Liver (tissue), 9 donors: ENCODE results near the gene TPK1. TPM values are rescaled to one million over a fixed set of nuclear protein-coding genes. Genes with fewer than 3 reads are reported as not detected.

Experiments
- DNase-seq: peaks from one replicate; pipeline ENCODE4 v3.0.0-alpha.2; 2017; ENCODE audit warnings: low spot score
- H3K27ac ChIP-seq, 2 donors: one replicate each; pipeline ENCODE4 v1.7.0; 2013; ENCODE audit warnings: inconsistent platforms in 2 of 2, low read length in 2 of 2, control low read depth in 1 of 2, low read depth in 1 of 2, mild to moderate bottlenecking in 1 of 2
- H3K27me3 ChIP-seq, 4 donors: one replicate each; pipeline versions ENCODE4 v1.6.1 to v1.7.0; 2013; ENCODE audit warnings: low read length in 3 of 4, inconsistent platforms in 1 of 4, mild to moderate bottlenecking in 1 of 4, moderate library complexity in 1 of 4; ENCODE audit not compliant: control insufficient read depth in 4 of 4, insufficient read depth in 4 of 4
- H3K36me3 ChIP-seq, 4 donors: one replicate each; pipeline versions ENCODE4 v1.6.1 to v1.7.0; 2013; ENCODE audit warnings: low read length in 3 of 4, mild to moderate bottlenecking in 3 of 4, low read depth in 1 of 4, moderate library complexity in 1 of 4; ENCODE audit not compliant: control insufficient read depth in 4 of 4, insufficient read depth in 3 of 4
- H3K4me1 ChIP-seq, 4 donors: one replicate each; pipeline versions ENCODE4 v1.6.1 to v1.7.0; 2013; ENCODE audit warnings: low read length in 3 of 4, mild to moderate bottlenecking in 3 of 4, moderate library complexity in 1 of 4; ENCODE audit not compliant: control insufficient read depth in 4 of 4, insufficient read depth in 4 of 4
- H3K4me3 ChIP-seq, 3 donors: one replicate each; pipeline versions ENCODE4 v1.6.1 to v1.7.0; 2013; ENCODE audit warnings: low read length in 3 of 3, control low read depth in 1 of 3, low read depth in 1 of 3, mild to moderate bottlenecking in 1 of 3
- H3K9ac ChIP-seq, 2 donors: one replicate each; pipeline ENCODE4 v1.7.0; 2013; ENCODE audit warnings: low read length in 2 of 2, mild to moderate bottlenecking in 2 of 2, moderate library complexity in 2 of 2, control low read depth in 1 of 2, low read depth in 1 of 2
- H3K9me3 ChIP-seq, 4 donors: one replicate each; pipeline versions ENCODE4 v1.6.1 to v1.7.0; 2013; ENCODE audit warnings: low read length in 3 of 4; ENCODE audit not compliant: control insufficient read depth in 4 of 4
- CTCF ChIP-seq: fragments of 150-350 bp; IDR thresholded peaks from 2 replicates; pipeline ENCODE4 v1.5.1; 2017; ENCODE audit warnings: improper control_type of control experiment, low read depth, low read length; ENCODE audit not compliant: missing input control
- EGR1 ChIP-seq, 2 donors: IDR thresholded peaks; 2 replicates each; pipeline ENCODE4 v1.6.1; 2016 to 2018; ENCODE audit warnings: antibody characterized with exemption in 2 of 2, low read depth in 2 of 2
- FOXA1 ChIP-seq: IDR thresholded peaks from 2 replicates; pipeline ENCODE4 v1.6.1; 2016; ENCODE audit warnings: antibody characterized with exemption
- FOXA2 ChIP-seq: IDR thresholded peaks from 2 replicates; pipeline ENCODE4 v1.6.1; 2016; ENCODE audit warnings: antibody characterized with exemption
- GABPA ChIP-seq, 2 donors: IDR thresholded peaks in 1 of 2; conservative IDR thresholded peaks in 1 of 2; 2 replicates each; pipeline ENCODE4 v1.6.1; 2016; ENCODE audit warnings: antibody characterized with exemption in 2 of 2, mild to moderate bottlenecking in 1 of 2, moderate library complexity in 1 of 2
- HNF4G ChIP-seq: IDR thresholded peaks from 2 replicates; pipeline ENCODE4 v1.6.1; 2016; ENCODE audit warnings: antibody characterized with exemption
- JUND ChIP-seq, 2 donors: IDR thresholded peaks; 2 replicates each; pipeline ENCODE4 v1.6.1; 2016; ENCODE audit warnings: antibody characterized with exemption in 2 of 2
- NR2F2 ChIP-seq: IDR thresholded peaks from 2 replicates; pipeline ENCODE4 v1.6.1; 2016; ENCODE audit warnings: antibody characterized with exemption
- RAD21 ChIP-seq, 2 donors: IDR thresholded peaks; 2 replicates each; pipeline ENCODE4 v1.6.1; 2016; ENCODE audit warnings: antibody characterized with exemption in 2 of 2, mild to moderate bottlenecking in 2 of 2
- RXRA ChIP-seq, 2 donors: IDR thresholded peaks; 2 replicates each; pipeline ENCODE4 v1.6.1; 2017 to 2018; ENCODE audit warnings: antibody characterized with exemption in 2 of 2, mild to moderate bottlenecking in 1 of 2
- SP1 ChIP-seq: IDR thresholded peaks from 2 replicates; pipeline ENCODE4 v1.6.1; 2018; ENCODE audit warnings: antibody characterized with exemption, mild to moderate bottlenecking
- TAF1 ChIP-seq: conservative IDR thresholded peaks from 2 replicates; pipeline ENCODE4 v1.6.1; 2016; ENCODE audit warnings: antibody characterized with exemption, mild to moderate bottlenecking
- YY1 ChIP-seq: IDR thresholded peaks from 2 replicates; pipeline ENCODE4 v1.6.1; 2016; ENCODE audit warnings: antibody characterized with exemption, mild to moderate bottlenecking
- WGBS: extraction: QIAGEN DNeasy Blood & Tissue Kit; methylation state at CpG from one replicate; pipeline ENCODE4 v1.1.7; 2013; 5-methylcytosine and 5-hydroxymethylcytosine counted together
- polyA plus RNA-seq, 2 donors: library from polyadenylated mRNA; stranded (reverse) in 1 of 2; unstranded in 1 of 2; fragments of 200-250 nt in 1 of 2; fragments of >200 nt in 1 of 2; fragmentation: Nextera tagmentation in 1 of 2; extraction: Ambion mirVana in 1 of 2; gene quantifications; one replicate each; pipeline versions ENCODE4 v1.2.1 to v1.2.3, GENCODE V29; 2013 to 2015
- total RNA-seq, 2 donors: library from RNA; depleted of rRNA; stranded (reverse); fragments of >200 nt; gene quantifications; one replicate each; pipeline ENCODE4 v1.2.3, GENCODE V29; 2014
- TF ChIP-seq, protein P1 (sequence below): IDR thresholded peaks from 2 replicates; pipeline ENCODE4 v1.6.1; 2016; ENCODE audit warnings: antibody characterized with exemption
- TF ChIP-seq, protein P2 (sequence below): IDR thresholded peaks from 2 replicates; pipeline ENCODE4 v1.6.1; 2016; ENCODE audit warnings: antibody characterized with exemption
- donor health status: healthy.
- donor health status: healthy.
- donor health status: healthy.
- donor health status: healthy.
- donor health status: healthy.

The TPK1 gene
- total and polyA plus RNA-seq, 4 donors: 2.2 to 7.5 (median 3.3) TPM

- Histone ChIP-seq H3K27me3 (no peaks in the 10 kb centered on the region), H3K4me1 (no peaks in the 10 kb centered on the region), H3K9me3 (no peaks in the 10 kb centered on the region), H3K27ac (no peak overlapping the region), H3K9ac (no peak overlapping the region), H3K4me3 (no peak overlapping the region), H3K36me3 (no peaks in the 10 kb centered on the region)
- no peak for TF ChIP-seq CTCF
- no peak for TF ChIP-seq RXRA (IDR thresholded peaks at IDR 0.05)
- TF ChIP-seq FOXA2: no peak
- TF ChIP-seq YY1: no peak
- WGBS: 94% methylated on average over 3 of the region's 3 CpGs
- no peak for DNase-seq
Observed at GRCh38 chr7:144534655-144535395, 301.0 kb downstream of the TPK1 start.

- no peak overlapping the region for H3K4me3 ChIP-seq
- no peak for TF ChIP-seq HNF4G
- no peak for TF ChIP-seq JUND (IDR thresholded peaks at IDR 0.05)
- TF ChIP-seq RXRA (IDR thresholded peaks at IDR 0.05): peak in 1 of 2 donors; percentile 12
- TF ChIP-seq GABPA (IDR thresholded peaks at IDR 0.05 in 1 of 2, conservative IDR thresholded peaks at IDR 0.05 in 1 of 2): no peak
- TF ChIP-seq EGR1 (IDR thresholded peaks at IDR 0.05; ENCODE audit: low read depth in 2 of 2): no peak
- TF ChIP-seq, protein P1, sequence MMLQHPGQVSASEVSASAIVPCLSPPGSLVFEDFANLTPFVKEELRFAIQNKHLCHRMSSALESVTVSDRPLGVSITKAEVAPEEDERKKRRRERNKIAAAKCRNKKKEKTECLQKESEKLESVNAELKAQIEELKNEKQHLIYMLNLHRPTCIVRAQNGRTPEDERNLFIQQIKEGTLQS: no peak
- no peak for TF ChIP-seq SP1
- no peak for TF ChIP-seq CTCF
- no peak for TF ChIP-seq FOXA1
- no peaks in the 10 kb centered on the region for H3K27me3 ChIP-seq
- no peaks in the 10 kb centered on the region for H3K36me3 ChIP-seq
- H3K4me1 ChIP-seq: no peaks in the 10 kb centered on the region
- DNase-seq: no peak
- no peak overlapping the region for H3K9ac ChIP-seq
- no peak overlapping the region for H3K27ac ChIP-seq
- H3K9me3 ChIP-seq: no peaks in the 10 kb centered on the region
- WGBS: 50% methylated on average over 4 of the region's 4 CpGs
Observed at GRCh38 chr7:144534196-144534595, 301.7 kb downstream of the TPK1 start.

- Histone ChIP-seq H3K4me1 (no peaks in the 10 kb centered on the region), H3K27ac (no peak overlapping the region), H3K36me3 (no peaks in the 10 kb centered on the region), H3K9ac (no peak overlapping the region), H3K4me3 (no peak overlapping the region), H3K27me3 (no peaks in the 10 kb centered on the region), H3K9me3 (no peaks in the 10 kb centered on the region)
- no peak for DNase-seq
- TF ChIP-seq RAD21 (IDR thresholded peaks at IDR 0.05): no peak
- TF ChIP-seq, protein P2, sequence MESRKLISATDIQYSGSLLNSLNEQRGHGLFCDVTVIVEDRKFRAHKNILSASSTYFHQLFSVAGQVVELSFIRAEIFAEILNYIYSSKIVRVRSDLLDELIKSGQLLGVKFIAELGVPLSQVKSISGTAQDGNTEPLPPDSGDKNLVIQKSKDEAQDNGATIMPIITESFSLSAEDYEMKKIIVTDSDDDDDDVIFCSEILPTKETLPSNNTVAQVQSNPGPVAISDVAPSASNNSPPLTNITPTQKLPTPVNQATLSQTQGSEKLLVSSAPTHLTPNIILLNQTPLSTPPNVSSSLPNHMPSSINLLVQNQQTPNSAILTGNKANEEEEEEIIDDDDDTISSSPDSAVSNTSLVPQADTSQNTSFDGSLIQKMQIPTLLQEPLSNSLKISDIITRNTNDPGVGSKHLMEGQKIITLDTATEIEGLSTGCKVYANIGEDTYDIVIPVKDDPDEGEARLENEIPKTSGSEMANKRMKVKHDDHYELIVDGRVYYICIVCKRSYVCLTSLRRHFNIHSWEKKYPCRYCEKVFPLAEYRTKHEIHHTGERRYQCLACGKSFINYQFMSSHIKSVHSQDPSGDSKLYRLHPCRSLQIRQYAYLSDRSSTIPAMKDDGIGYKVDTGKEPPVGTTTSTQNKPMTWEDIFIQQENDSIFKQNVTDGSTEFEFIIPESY: no peak
- no peak for TF ChIP-seq SP1
- TF ChIP-seq HNF4G: no peak
- no peak for TF ChIP-seq CTCF
- no peak for TF ChIP-seq NR2F2
- TF ChIP-seq GABPA (IDR thresholded peaks at IDR 0.05 in 1 of 2, conservative IDR thresholded peaks at IDR 0.05 in 1 of 2): no peak
- TF ChIP-seq TAF1: no peak
- no peak for TF ChIP-seq FOXA2
- TF ChIP-seq EGR1 (IDR thresholded peaks at IDR 0.05; ENCODE audit: low read depth in 2 of 2): no peak
Observed at GRCh38 chr7:144531181-144531580, 304.7 kb downstream of the TPK1 start.
